ENCODE measurements around the gene NFIB.

GRCh38 chr9:14303100-14303499 is 10.8 kb downstream of the NFIB start:
- TF ChIP-seq CTCF (IDR thresholded peaks at IDR 0.05; ENCODE audit: insufficient read depth, low read depth, low read length) = no peak
- no peak for TF ChIP-seq EZH2 (IDR thresholded peaks at IDR 0.05; ENCODE audit: insufficient read depth, low read length)
